HG03159 (cell line): Measurements from ENCODE around the gene RYR1.
"Not testable (repeated sequence)": the region's sequence is repeated elsewhere in the genome, so short reads cannot be mapped to it uniquely, and the experiment has no call there.

Experiments
- ATAC-seq: cut with Tn5 transposase; IDR thresholded peaks from one replicate; pipeline ENCODE4 v1.9.1; 2021; ENCODE audit warnings: mild to moderate bottlenecking, moderate library complexity; ENCODE audit not compliant: unreplicated experiment

Gene RYR1

GRCh38 chr19:38488096-38488495 is 54.6 kb downstream of the RYR1 start:
- no peak for ATAC-seq

- ATAC-seq: no peak
Measured at GRCh38 chr19:38488776-38489481, 55.4 kb downstream of the RYR1 start.

GRCh38 chr19:38490861-38491260 is 57.4 kb downstream of the RYR1 start:
- ATAC-seq: no peak

DNA sequence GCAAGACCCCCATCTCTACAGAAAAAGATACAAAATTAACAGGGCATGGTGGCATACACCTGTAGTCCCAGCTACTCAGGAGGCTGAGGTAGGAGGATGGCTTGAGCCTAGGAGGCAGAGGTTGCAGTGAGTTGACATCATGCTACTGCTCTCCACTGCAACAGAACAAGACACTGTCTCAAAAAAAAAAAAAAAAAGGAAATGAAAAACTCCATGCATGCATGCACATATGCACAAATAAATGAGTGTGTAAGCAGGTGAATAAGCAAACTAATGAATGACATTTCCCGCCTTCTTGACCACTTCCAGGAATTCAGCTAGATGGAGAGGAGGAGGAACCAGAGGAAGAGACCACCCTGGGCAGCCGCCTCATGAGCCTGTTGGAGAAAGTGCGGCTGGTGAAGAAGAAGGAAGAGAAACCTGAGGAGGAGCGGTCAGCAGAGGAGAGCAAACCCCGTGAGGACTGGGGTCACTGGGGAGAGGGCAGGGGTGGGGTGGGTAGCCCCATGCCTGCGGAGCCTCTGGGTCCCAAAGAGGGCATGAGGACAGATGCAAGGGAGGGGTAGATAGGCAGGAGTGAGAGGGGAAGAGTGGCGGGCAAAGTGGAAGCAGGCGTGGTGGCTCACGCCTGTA is 58.8 kb downstream of the RYR1 start:
- no peak for ATAC-seq

GRCh38 chr19:38494379-38494778 is 60.9 kb downstream of the RYR1 start:
- ATAC-seq: no peak

GRCh38 chr19:38495375-38495774 is 61.9 kb downstream of the RYR1 start:
- not testable (repeated sequence) for ATAC-seq

- no peak for ATAC-seq
Measured at GRCh38 chr19:38496116-38496515, 62.6 kb downstream of the RYR1 start.

- no peak for ATAC-seq
Measured at GRCh38 chr19:38496603-38497487, 63.4 kb downstream of the RYR1 start.

GRCh38 chr19:38497907-38498306 is 64.4 kb downstream of the RYR1 start:
- no peak for ATAC-seq

GRCh38 chr19:38499532-38499931 is 66.0 kb downstream of the RYR1 start:
- no peak for ATAC-seq

- no peak for ATAC-seq
Measured at GRCh38 chr19:38500450-38500849, 67.0 kb downstream of the RYR1 start.

DNA sequence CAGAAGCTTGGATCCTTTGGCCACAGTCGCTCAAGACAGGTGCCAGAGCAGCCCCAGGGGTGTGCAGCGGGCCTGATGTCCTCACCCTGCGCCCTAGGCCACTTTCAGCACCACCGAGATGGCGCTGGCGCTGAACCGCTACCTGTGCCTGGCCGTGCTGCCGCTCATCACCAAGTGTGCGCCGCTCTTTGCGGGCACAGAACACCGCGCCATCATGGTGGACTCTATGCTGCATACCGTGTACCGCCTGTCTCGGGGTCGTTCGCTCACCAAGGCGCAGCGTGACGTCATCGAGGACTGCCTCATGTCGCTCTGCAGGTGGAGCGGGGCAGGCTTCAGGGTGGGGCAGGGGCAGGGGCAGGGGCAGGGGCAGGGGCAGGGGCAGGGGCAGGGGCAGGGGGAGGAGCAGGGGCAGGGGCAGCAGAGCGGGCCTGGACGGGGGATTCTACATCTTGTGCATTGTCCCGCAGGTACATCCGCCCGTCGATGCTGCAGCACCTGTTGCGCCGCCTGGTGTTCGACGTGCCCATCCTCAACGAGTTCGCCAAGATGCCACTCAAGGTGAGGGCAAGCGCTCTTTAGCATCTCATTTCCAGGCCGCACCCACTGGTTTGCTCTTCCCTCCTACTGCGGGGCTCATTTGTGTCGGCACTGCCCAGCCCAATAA is 69.1 kb downstream of the RYR1 start:
- ATAC-seq: no peak

- no peak for ATAC-seq
Measured at GRCh38 chr19:38503077-38503410, 69.6 kb downstream of the RYR1 start.

- ATAC-seq: no peak
Measured at GRCh38 chr19:38505958-38506357, 72.5 kb downstream of the RYR1 start.

DNA sequence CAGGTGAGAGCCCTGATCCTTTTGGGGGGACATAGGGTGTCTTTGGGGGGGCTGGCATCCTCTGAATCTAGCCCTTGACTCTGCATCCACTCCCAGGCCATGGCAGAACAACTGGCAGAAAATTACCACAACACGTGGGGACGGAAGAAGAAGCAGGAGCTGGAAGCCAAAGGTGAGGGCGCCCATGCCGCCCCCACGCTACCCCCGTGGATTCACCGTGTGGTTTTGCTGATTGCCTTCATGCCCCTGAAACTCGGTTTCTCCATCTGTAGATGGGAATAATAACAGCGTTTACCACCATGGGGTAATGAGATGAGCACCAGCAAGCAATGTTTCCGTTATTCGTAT is 72.9 kb downstream of the RYR1 start:
- ATAC-seq: no peak

GRCh38 chr19:38506723-38507550 is 73.4 kb downstream of the RYR1 start:
- ATAC-seq: peak; percentile 56

DNA sequence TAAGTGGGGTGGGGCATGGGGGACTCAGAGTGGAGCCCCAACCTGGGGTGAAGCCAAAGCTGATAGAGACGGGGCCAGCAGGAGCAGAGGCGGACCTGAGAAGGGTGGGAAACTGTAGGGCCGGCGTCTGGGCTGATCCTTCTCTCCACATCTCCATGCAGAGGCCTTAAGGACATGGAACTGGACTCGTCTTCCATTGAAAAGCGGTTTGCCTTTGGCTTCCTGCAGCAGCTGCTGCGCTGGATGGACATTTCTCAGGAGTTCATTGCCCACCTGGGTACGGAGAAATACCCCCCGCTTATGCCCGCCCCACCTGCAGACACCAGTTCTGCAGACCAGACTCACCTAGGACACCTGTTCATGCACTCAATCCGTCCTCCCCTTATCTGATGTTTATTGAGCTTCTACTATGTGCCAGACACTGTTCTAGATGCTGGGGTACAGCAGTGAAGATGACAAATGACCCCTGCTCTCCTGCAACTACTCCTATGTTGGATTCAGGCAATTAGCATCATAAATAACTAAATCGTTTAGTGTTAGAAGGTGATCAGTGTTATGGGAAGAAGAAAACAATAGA is 74.1 kb downstream of the RYR1 start:
- no peak for ATAC-seq

DNA sequence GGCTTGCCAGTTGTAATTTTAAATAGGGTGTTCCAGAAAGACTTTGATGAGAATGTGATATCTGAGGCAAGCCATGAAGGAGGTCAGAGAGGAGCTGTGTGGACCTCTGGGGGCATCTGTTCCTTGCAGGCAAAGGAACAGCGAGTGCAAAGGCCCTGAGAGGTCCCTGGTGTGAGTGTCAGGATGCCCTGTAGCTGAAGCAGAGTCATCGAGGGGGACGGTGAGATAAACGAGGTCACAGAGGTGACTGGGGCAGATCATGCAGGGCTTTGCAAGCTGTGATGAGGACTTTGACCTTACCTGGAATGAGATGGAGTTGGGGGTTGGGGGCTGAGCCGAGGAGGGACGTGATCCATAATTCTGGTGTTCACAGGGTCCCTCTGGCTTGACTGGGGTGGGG is 75.0 kb downstream of the RYR1 start:
- ATAC-seq: no peak

DNA sequence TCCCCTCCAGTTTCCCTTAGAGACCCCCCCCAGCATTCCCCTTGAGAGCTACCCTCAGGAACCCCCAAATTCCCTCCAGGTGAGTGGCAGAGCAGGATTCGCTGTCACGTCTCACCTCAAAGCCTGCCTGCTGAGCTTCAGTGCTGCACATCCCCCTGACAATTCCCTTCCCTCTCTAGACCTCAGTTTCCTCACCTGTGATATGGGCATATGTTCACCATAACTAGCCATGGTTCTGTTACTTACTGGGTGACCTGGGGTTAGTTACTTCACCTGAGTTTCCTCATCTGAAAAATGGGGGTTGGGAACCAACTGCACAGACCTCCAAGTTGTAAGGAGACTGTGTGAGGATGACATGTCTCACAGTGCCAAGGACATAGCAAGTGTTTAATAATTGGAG is 75.5 kb downstream of the RYR1 start:
- ATAC-seq: no peak

DNA sequence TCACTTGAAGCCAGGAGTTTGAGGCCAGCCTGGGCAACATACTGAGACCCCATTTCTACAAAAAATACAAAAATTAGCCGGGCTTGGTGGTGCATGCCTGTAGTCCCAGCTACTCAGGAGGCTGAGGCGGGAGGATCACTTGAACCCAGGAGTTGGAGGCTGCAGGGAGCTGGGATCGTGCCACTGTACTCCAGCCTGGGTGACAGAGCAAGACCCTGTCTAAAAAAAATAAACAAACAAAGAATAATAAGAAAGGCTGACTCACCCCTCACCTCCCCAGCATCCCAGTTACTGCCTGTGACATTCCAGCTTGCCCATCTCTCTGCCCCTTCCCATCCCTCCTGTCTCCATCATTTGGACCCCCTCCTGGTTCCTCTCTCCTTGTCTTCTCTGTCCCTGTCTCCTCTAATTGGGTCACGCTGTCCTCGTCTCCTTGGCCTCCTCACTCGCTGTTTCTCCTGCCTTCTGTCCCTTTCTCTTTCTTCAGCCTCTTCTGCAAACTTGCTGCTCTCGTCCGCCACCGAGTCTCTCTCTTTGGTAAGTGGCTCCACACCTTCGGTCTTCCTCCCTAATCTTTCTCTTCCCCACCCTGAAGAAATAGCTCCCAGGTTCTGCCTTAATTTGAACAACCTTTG is 77.7 kb downstream of the RYR1 start:
- no peak for ATAC-seq
